RWPE2 (cell line): ENCODE measurements around the gene RAB11FIP3.

ENCODE experiments used
- ATAC-seq: fragments of 200-7000 bp; cut with Tn5 transposase; 3 replicates; pipeline ENCODE4 v1.9.1; 2021; ENCODE audit warnings: low read depth
- DNase-seq: peaks from one replicate; pipeline ENCODE4 v3.0.0-alpha.2; 2020; ENCODE audit warnings: low spot score
- H3K27ac ChIP-seq: fragments of 450-650 bp; 2 replicates; pipeline ENCODE4 v1.5.1; 2017; ENCODE audit warnings: mild to moderate bottlenecking; ENCODE audit not compliant: poor library complexity, severe bottlenecking
- H3K27me3 ChIP-seq: fragments of 250-450 bp; sonication (Bioruptor Pico); 2 replicates; pipeline ENCODE4 v1.5.1; 2021; ENCODE audit warnings: mild to moderate bottlenecking, moderate library complexity; ENCODE audit not compliant: insufficient read depth, poor library complexity, severe bottlenecking
- H3K36me3 ChIP-seq: fragments of 250-450 bp; sonication (Bioruptor Pico); 2 replicates; pipeline ENCODE4 v1.5.1; 2020; ENCODE audit warnings: low read depth, mild to moderate bottlenecking, moderate library complexity
- H3K4me1 ChIP-seq: fragments of 250-450 bp; sonication (Bioruptor Pico); 2 replicates; pipeline ENCODE4 v1.5.1; 2021; ENCODE audit warnings: mild to moderate bottlenecking, moderate library complexity; ENCODE audit not compliant: insufficient read depth, poor library complexity, severe bottlenecking
- H3K4me3 ChIP-seq: fragments of 250-450 bp; sonication (Bioruptor Pico); 2 replicates; pipeline ENCODE4 v1.5.1; 2021; ENCODE audit warnings: mild to moderate bottlenecking, moderate library complexity; ENCODE audit not compliant: severe bottlenecking
- H3K9me3 ChIP-seq: fragments of 250-450 bp; sonication (Bioruptor Pico); 2 replicates; pipeline ENCODE4 v1.5.1; 2021; ENCODE audit warnings: mild to moderate bottlenecking, moderate library complexity; ENCODE audit not compliant: severe bottlenecking
- TF ChIP-seq, protein P1 (sequence below): fragments of 450-650 bp; IDR thresholded peaks from one replicate; pipeline ENCODE4 v1.5.1; 2017; ENCODE audit warnings: mild to moderate bottlenecking, moderate library complexity; ENCODE audit not compliant: poor library complexity, severe bottlenecking

Gene RAB11FIP3

DNA sequence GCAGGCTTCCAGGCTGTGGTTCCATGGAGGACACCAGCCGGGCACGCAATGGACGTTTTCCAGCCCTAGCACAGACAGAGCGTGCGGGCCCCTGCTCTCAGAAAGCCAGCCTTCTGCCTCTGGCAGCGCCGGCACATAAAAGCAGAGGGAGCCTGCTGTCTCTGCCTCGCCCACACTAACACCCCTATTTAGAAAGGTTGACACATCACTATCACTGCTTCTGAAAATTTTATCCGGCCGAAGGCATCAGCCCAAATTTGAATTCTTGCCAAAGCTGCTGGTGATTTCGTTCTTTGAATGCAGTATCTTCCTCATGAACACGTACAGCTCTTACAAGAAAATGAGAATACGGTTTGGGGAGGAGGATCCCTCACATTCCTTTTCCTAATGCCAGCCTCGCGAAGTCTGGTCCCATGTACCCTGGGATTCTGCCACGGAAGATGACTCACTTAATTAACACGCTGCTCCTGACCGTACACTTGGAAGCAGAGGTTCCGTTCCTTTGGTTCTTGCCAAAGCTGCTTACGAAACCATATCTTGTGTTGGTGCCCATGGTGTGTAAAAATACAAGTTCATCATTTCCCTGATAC lies 1.3 kb upstream of the RAB11FIP3 start:
- H3K27me3 ChIP-seq: no peaks in the 10 kb centered on the region
- H3K9me3 ChIP-seq: no peaks in the 10 kb centered on the region
- TF ChIP-seq, protein P1, sequence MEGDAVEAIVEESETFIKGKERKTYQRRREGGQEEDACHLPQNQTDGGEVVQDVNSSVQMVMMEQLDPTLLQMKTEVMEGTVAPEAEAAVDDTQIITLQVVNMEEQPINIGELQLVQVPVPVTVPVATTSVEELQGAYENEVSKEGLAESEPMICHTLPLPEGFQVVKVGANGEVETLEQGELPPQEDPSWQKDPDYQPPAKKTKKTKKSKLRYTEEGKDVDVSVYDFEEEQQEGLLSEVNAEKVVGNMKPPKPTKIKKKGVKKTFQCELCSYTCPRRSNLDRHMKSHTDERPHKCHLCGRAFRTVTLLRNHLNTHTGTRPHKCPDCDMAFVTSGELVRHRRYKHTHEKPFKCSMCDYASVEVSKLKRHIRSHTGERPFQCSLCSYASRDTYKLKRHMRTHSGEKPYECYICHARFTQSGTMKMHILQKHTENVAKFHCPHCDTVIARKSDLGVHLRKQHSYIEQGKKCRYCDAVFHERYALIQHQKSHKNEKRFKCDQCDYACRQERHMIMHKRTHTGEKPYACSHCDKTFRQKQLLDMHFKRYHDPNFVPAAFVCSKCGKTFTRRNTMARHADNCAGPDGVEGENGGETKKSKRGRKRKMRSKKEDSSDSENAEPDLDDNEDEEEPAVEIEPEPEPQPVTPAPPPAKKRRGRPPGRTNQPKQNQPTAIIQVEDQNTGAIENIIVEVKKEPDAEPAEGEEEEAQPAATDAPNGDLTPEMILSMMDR: no peak
- peak overlapping the region; percentile 77 for H3K4me3 ChIP-seq
- peak overlapping the region; percentile 95 for H3K27ac ChIP-seq
- H3K36me3 ChIP-seq: peaks cover 2% of the 10 kb centered on the region; the same call in 1 of the 2 replicates
- peak; percentile 83 for DNase-seq
- H3K4me1 ChIP-seq: peaks cover 13% of the 10 kb centered on the region
- peak; percentile 81 for ATAC-seq

DNA sequence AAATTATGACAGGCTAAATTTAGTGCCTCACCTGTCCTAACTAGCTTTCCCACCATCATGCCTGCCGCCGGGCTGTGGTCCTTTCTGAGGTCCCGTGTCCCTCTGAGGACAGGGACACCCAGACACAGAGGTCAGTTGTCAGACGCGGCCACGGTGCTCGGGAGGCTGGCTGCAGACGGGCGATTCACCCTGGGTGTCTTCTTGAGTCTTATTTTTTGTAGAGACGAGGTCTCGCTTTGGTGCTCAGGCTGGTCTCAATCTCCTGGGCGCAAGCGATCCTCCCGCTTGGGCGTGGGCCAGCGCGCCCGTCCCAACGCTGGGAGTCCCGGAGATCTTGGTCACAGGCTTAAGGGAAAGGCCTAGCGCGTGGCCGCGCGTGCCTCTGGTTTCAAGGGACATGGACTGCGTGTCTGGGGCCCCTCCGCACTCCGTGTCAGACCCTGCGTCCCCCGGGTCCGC lies 797 bp upstream of the RAB11FIP3 start:
- Histone ChIP-seq H3K4me1 (peaks cover 13% of the 10 kb centered on the region), H3K27ac (peak overlapping the region; percentile 95), H3K4me3 (peak overlapping the region; percentile 77), H3K9me3 (no peaks in the 10 kb centered on the region), H3K36me3 (peaks cover 7% of the 10 kb centered on the region), H3K27me3 (no peaks in the 10 kb centered on the region)
- ATAC-seq (peak; percentile 13), DNase-seq (no peak)
- TF ChIP-seq, protein P1: no peak

DNA sequence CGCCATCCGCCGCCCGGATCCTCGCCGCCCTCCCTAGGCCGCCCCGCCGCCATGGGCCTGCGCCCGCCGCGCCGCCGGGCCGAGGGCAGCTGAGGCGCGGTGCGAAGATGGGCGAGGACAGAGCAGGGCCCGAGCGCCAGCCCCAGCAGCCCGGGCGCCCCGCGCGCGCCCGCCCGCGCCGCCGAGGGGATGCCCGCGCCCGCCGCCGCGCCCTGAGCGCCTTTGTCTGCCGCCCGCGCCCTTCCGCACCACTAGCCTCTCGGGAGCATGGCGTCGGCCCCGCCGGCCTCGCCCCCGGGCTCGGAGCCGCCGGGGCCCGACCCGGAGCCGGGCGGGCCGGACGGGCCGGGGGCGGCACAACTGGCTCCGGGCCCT lies 278 bp downstream of the RAB11FIP3 start:
- Histone ChIP-seq H3K4me1 (peaks cover 13% of the 10 kb centered on the region), H3K4me3 (peak overlapping the region; percentile 77), H3K36me3 (peaks cover 17% of the 10 kb centered on the region), H3K27me3 (no peaks in the 10 kb centered on the region), H3K9me3 (no peaks in the 10 kb centered on the region), H3K27ac (peak overlapping the region; percentile 95)
- DNase-seq: no peak
- ATAC-seq: peak; percentile 2; the same call in 1 of the 3 replicates
- TF ChIP-seq, protein P1: no peak

DNA sequence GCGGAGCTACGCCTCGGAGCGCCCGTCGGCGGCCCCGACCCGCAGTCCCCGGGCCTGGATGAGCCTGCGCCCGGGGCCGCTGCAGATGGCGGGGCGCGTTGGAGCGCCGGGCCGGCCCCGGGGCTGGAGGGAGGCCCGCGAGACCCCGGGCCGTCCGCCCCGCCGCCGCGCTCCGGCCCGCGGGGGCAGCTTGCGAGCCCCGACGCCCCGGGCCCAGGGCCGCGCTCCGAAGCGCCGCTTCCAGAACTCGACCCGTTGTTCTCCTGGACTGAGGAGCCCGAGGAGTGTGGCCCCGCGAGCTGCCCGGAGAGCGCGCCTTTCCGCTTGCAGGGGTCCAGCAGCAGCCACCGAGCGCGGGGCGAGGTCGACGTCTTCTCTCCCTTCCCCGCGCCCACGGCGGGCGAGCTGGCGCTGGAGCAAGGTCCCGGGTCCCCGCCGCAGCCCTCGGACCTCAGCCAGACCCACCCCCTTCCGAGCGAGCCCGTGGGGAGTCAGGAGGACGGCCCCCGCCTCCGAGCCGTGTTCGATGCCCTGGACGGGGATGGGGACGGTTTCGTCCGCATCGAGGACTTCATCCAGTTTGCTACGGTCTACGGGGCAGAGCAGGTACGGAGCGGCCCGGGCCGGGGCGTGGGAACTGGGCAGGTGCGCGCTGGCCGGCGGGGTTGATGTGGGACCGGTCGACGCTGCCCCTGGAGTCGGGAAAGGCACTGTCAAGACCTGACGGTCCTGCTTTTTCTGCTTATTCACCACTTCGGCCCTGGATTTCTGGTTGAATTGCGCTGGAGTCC lies 861 bp downstream of the RAB11FIP3 start:
- ATAC-seq: peak; percentile 10; the same call in 1 of the 3 replicates
- Histone ChIP-seq H3K27me3 (no peaks in the 10 kb centered on the region), H3K4me3 (peak overlapping the region; percentile 77), H3K4me1 (peaks cover 13% of the 10 kb centered on the region), H3K36me3 (peaks cover 17% of the 10 kb centered on the region), H3K9me3 (no peaks in the 10 kb centered on the region), H3K27ac (peak overlapping the region; percentile 95)
- TF ChIP-seq, protein P1: no peak
- DNase-seq: no peak

DNA sequence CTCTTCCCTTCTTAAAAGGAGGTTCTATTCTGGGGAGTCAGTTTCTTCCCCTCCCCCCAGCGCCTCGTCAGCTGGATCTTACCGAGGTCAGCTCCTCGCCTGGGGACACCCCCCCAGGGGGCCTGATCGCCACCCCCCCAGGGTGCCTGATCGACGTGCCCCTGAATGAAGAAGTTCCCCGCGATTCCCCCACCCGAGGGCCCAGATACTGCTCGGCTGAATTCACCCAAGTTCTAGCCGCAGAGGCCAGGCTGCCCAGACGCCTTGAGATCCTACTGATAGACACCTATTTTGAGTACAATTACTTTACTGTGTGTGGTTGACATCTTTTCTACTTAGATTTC lies 1.4 kb downstream of the RAB11FIP3 start:
- Histone ChIP-seq H3K4me1 (peaks cover 13% of the 10 kb centered on the region), H3K9me3 (no peaks in the 10 kb centered on the region), H3K27ac (no peak overlapping the region), H3K36me3 (peaks cover 17% of the 10 kb centered on the region), H3K27me3 (no peaks in the 10 kb centered on the region), H3K4me3 (peak overlapping the region; percentile 77)
- no peak for DNase-seq
- ATAC-seq: no peak
- TF ChIP-seq, protein P1: no peak
